H1 (cell line): ENCODE results near the gene ENPP5. TPM values are rescaled to one million over a fixed set of nuclear protein-coding genes. Genes with fewer than 3 reads are reported as not detected.

Experiments used
- CTCF ChIA-PET: fragments of 300-600 bp; sonication (Branson Sonifier 250); formaldehyde crosslinking; loops from one replicate; lab custom pipeline; 2021; ENCODE audit not compliant: partially characterized antibody; lab: Charles Lee
- POLR2A ChIA-PET: fragments of 300-600 bp; sonication (Branson Sonifier 250); formaldehyde crosslinking; loops from one replicate; lab custom pipeline; 2021; ENCODE audit warnings: inconsistent platforms; ENCODE audit not compliant: partially characterized antibody; lab: Charles Lee
- DNase-seq, 2 experiments: peaks; one replicate each; pipeline versions ENCODE4 v3.0.0 to v3.0.0-alpha.2; 2010 to 2022; ENCODE audit warnings: low spot score in 2 of 2, low read depth in 1 of 2, mixed read lengths in 1 of 2
- FAIRE-seq: peaks from 2 replicates; lab custom pipeline; 2011; peaks lifted over from hg19 to GRCh38; lab: Jason Lieb, UNC
- H2AFZ ChIP-seq: 2 replicates; pipeline ENCODE4 v1.8.1; 2012; ENCODE audit warnings: low read length, inconsistent platforms
- H2AK5ac ChIP-seq: 2 replicates; pipeline ENCODE4 v1.6.1; 2013; ENCODE audit warnings: low read depth, low read length
- H2BK120ac ChIP-seq: replicated peaks from 2 replicates; pipeline ENCODE3; 2013; ENCODE audit warnings: low read depth, low read length, inconsistent platforms
- H2BK12ac ChIP-seq: 2 replicates; pipeline ENCODE4 v1.6.1; 2013; ENCODE audit warnings: low read depth, low read length
- H2BK15ac ChIP-seq: 2 replicates; pipeline ENCODE4 v1.6.1; 2013; ENCODE audit warnings: low read length
- H2BK20ac ChIP-seq: 2 replicates; pipeline ENCODE4 v1.6.1; 2013; ENCODE audit warnings: low read length
- H2BK5ac ChIP-seq: 2 replicates; pipeline ENCODE4 v1.6.1; 2013; ENCODE audit warnings: low read depth, low read length
- H3K14ac ChIP-seq: 2 replicates; pipeline ENCODE4 v1.6.1; 2013; ENCODE audit warnings: inconsistent platforms; ENCODE audit not compliant: insufficient read length
- H3K18ac ChIP-seq: 2 replicates; pipeline ENCODE4 v1.6.1; 2013; ENCODE audit warnings: low read length; ENCODE audit errors: extremely low read depth
- H3K23ac ChIP-seq: 2 replicates; pipeline ENCODE4 v1.6.1; 2013; ENCODE audit warnings: inconsistent platforms; ENCODE audit not compliant: insufficient read length
- H3K23me2 ChIP-seq: 2 replicates; pipeline ENCODE4 v1.6.1; 2013; ENCODE audit warnings: low read depth, low read length
- H3K27ac ChIP-seq: 2 replicates; pipeline ENCODE4 v1.6.1; 2011; ENCODE audit warnings: low read depth, low read length, inconsistent platforms
- H3K27me3 ChIP-seq, 4 experiments: replicated peaks in 1 of 4; 1 replicate in 1 of 4; 2 replicates in 3 of 4; pipeline versions ENCODE4 v1.6.1 to v1.8.1; 2011 to 2013; ENCODE audit warnings: low read length in 3 of 4, mild to moderate bottlenecking in 3 of 4, inconsistent platforms in 2 of 4, mixed read lengths in 2 of 4, moderate library complexity in 1 of 4; ENCODE audit not compliant: control insufficient read depth in 3 of 4, insufficient read depth in 3 of 4; ENCODE audit errors: extremely low read depth in 1 of 4
- H3K36me3 ChIP-seq, 4 experiments: 2 replicates each; pipeline versions ENCODE4 v1.6.1 to v1.8.1; 2011 to 2013; ENCODE audit warnings: mild to moderate bottlenecking in 4 of 4, low read length in 3 of 4, moderate library complexity in 2 of 4, control low read depth in 1 of 4, inconsistent platforms in 1 of 4; ENCODE audit not compliant: insufficient read depth in 4 of 4, control insufficient read depth in 2 of 4
- H3K4ac ChIP-seq: replicated peaks from 2 replicates; pipeline ENCODE3; 2013; ENCODE audit warnings: low read length, low read depth, mixed read lengths, inconsistent platforms; ENCODE audit not compliant: insufficient read length
- H3K4me1 ChIP-seq, 4 experiments: replicated peaks in 1 of 4; 1 replicate in 1 of 4; 2 replicates in 3 of 4; pipeline versions ENCODE4 v1.6.1 to v1.8.1; 2011 to 2013; ENCODE audit warnings: low read length in 3 of 4, inconsistent platforms in 2 of 4, mixed read lengths in 1 of 4; ENCODE audit not compliant: insufficient read depth in 4 of 4, control insufficient read depth in 3 of 4
- H3K4me2 ChIP-seq, 2 experiments: 2 replicates each; pipeline versions ENCODE4 v1.6.1 to v1.8.1; 2011 to 2013; ENCODE audit warnings: low read depth in 2 of 2, low read length in 2 of 2, control low read depth in 1 of 2, inconsistent platforms in 1 of 2, mild to moderate bottlenecking in 1 of 2; ENCODE audit not compliant: insufficient read depth in 1 of 2
- H3K4me3 ChIP-seq, 4 experiments: fragments of 200-600, 300-600 bp in 1 of 4; sonication (generic), shearing (Covaris generic), sonication (Bioruptor Twin) in 1 of 4; 2 replicates each; pipeline versions ENCODE4 v1.5.1 to v1.8.1; 2011 to 2016; ENCODE audit warnings: low read length in 4 of 4, low read depth in 3 of 4, control low read depth in 2 of 4, inconsistent platforms in 2 of 4, mild to moderate bottlenecking in 2 of 4, mixed read lengths in 1 of 4, moderate library complexity in 1 of 4; ENCODE audit not compliant: insufficient read depth in 2 of 4; ENCODE audit errors: extremely low read depth in 1 of 4
- H3K56ac ChIP-seq: replicated peaks from 2 replicates; pipeline ENCODE3; 2013; ENCODE audit warnings: low read depth, mild to moderate bottlenecking, mixed read lengths, low read length, inconsistent platforms; ENCODE audit not compliant: insufficient read length
- H3K79me1 ChIP-seq: 2 replicates; pipeline ENCODE4 v1.6.1; 2013; ENCODE audit warnings: low read depth, low read length, control low read depth
- H3K79me2 ChIP-seq, 2 experiments: 2 replicates each; pipeline versions ENCODE4 v1.6.1 to v1.8.1; 2012 to 2013; ENCODE audit warnings: low read length in 2 of 2, mild to moderate bottlenecking in 2 of 2, inconsistent platforms in 1 of 2; ENCODE audit not compliant: insufficient read depth in 2 of 2, control insufficient read depth in 1 of 2
- H3K9ac ChIP-seq, 4 experiments: replicated peaks in 1 of 4; 1 replicate in 1 of 4; 2 replicates in 3 of 4; pipeline versions ENCODE4 v1.6.1 to v1.8.1; 2011 to 2013; ENCODE audit warnings: low read depth in 3 of 4, low read length in 3 of 4, control low read depth in 2 of 4, mild to moderate bottlenecking in 2 of 4, moderate library complexity in 2 of 4, inconsistent platforms in 1 of 4; ENCODE audit errors: extremely low read depth in 1 of 4
- H3K9me3 ChIP-seq, 2 experiments: 2 replicates each; pipeline versions ENCODE4 v1.6.1 to v1.8.1; 2012 to 2013; ENCODE audit warnings: mild to moderate bottlenecking in 2 of 2, moderate library complexity in 2 of 2, control low read depth in 1 of 2, inconsistent platforms in 1 of 2, low read depth in 1 of 2, low read length in 1 of 2, mixed read lengths in 1 of 2; ENCODE audit not compliant: insufficient read depth in 2 of 2
- H4K20me1 ChIP-seq, 2 experiments: replicated peaks in 1 of 2; 2 replicates each; pipeline versions ENCODE3 to v1.8.1; 2011 to 2013; ENCODE audit warnings: inconsistent platforms in 2 of 2, low read length in 2 of 2, mild to moderate bottlenecking in 1 of 2; ENCODE audit not compliant: insufficient read depth in 2 of 2, control insufficient read depth in 1 of 2
- H4K5ac ChIP-seq: 2 replicates; pipeline ENCODE4 v1.6.1; 2013; ENCODE audit warnings: low read length, low read depth, mixed read lengths, inconsistent platforms; ENCODE audit not compliant: insufficient read length
- H4K8ac ChIP-seq: 2 replicates; pipeline ENCODE4 v1.8.0; 2013; ENCODE audit warnings: mild to moderate bottlenecking, moderate library complexity, low read length, inconsistent platforms; ENCODE audit not compliant: insufficient read depth; ENCODE audit errors: extremely low read depth
- H4K91ac ChIP-seq: replicated peaks from 2 replicates; pipeline ENCODE3; 2013; ENCODE audit warnings: low read length, mixed read lengths, inconsistent platforms; ENCODE audit not compliant: insufficient read length
- KDM5A ChIP-seq: fragments of 200-600 bp; IDR thresholded peaks from 2 replicates; pipeline ENCODE4 v1.7.1; 2012; ENCODE audit warnings: mild to moderate bottlenecking, low read length, inconsistent platforms, mixed read lengths
- NANOG ChIP-seq: IDR thresholded peaks from 2 replicates; pipeline ENCODE4 v1.6.1; 2011; ENCODE audit warnings: low read length, low read depth, mild to moderate bottlenecking, inconsistent platforms; ENCODE audit not compliant: insufficient read depth, poor library complexity, severe bottlenecking
- NRF1 ChIP-seq: IDR thresholded peaks from 2 replicates; pipeline ENCODE4 v1.6.1; 2011; ENCODE audit warnings: mild to moderate bottlenecking, low read depth, low read length, improper control_type of control experiment
- POLR2AphosphoS5 ChIP-seq: IDR thresholded peaks from 2 replicates; pipeline ENCODE4 v1.6.1; 2011; ENCODE audit warnings: low read depth, low read length
- WGBS, 2 experiments: shearing (Covaris generic) in 1 of 2; methylation state at CpG; one replicate each; pipeline versions ENCODE4 v1.1.6 to v1.1.7; 2013 to 2015; ENCODE audit warnings: low lambda C conversion rate in 2 of 2, mixed read lengths in 2 of 2, inconsistent platforms in 1 of 2, low coverage in 1 of 2, missing lambda C conversion rate in 1 of 2; ENCODE audit not compliant: insufficient replicate concordance in 2 of 2, insufficient coverage in 1 of 2, insufficient read length in 1 of 2; ENCODE audit errors: extremely low coverage in 1 of 2, missing lambda C conversion rate in 1 of 2; 5-methylcytosine and 5-hydroxymethylcytosine counted together
- polyA plus RNA-seq, 7 experiments: library from polyadenylated mRNA; depleted of rRNA in 3 of 7; stranded (reverse) in 5 of 7; unstranded in 2 of 7; fragments of >200 nt in 5 of 7; fragments of 200-250 nt in 2 of 7; gene quantifications; 1 replicate in 5 of 7; 2 replicates in 1 of 7; 4 replicates in 1 of 7; pipeline versions ENCODE4 v1.2.1 to v1.2.3, GENCODE V29; 2011 to 2013; ENCODE audit warnings: missing spikeins in 2 of 7, mixed read lengths in 2 of 7
- total RNA-seq: library from RNA; stranded (reverse); fragmentation: NEBNext Ultra II Directional; extraction: Animal tissue kit (Norgen Biotek cat#: 25700); gene quantifications from 2 replicates; pipeline ENCODE4 v1.2.1, GENCODE V29; 2021

ENPP5 gene
- total and polyA plus RNA-seq, 2 of the 8 experiments (the other 6 are each of a cell fraction or from before 2014, with no cell fraction given) = 5.1 to 7.6 TPM

GRCh38 chr6:46118157-46118556 is 52.6 kb downstream of the ENPP5 start:
- WGBS, 2 experiments = 100% methylated on average over 1 of the region's 1 CpG; no CpG with 5 or more reads in 1 of the 2 experiments

More at GRCh38 chr6:46118157-46118556, 52.6 kb downstream of the ENPP5 start:
- Histone ChIP-seq H3K18ac (no peak overlapping the region), H4K5ac (no peak overlapping the region), H2AK5ac (0 out of 2 replicates have a peak overlapping the region, but pooled peaks have one; percentile 82), H3K27me3 (no peaks in the 10 kb centered on the region), H3K23me2 (peaks cover 2% of the 10 kb centered on the region; the same call in 1 of the 2 replicates), H3K56ac (no peak overlapping the region), H3K36me3 (peaks cover 0 to 3% (median 0%) of the 10 kb centered on the region in 4 experiments; a peak in 1 of 8 replicates), H3K9me3 (peaks cover 5 to 16% of the 10 kb centered on the region in 2 experiments; a peak in 3 of 4 replicates), H2BK5ac (no peak overlapping the region; the same call in 1 of the 2 replicates), H3K79me2 (no peaks in the 10 kb centered on the region), H2BK20ac (no peak overlapping the region), H3K23ac (no peak overlapping the region), H4K20me1 (no peaks in the 10 kb centered on the region), H3K9ac (no peak overlapping the region), H4K8ac (no peak overlapping the region), H3K27ac (no peak overlapping the region), H2AFZ (no peak overlapping the region), H3K79me1 (no peaks in the 10 kb centered on the region), H3K4ac (no peak overlapping the region), H2BK15ac (no peak overlapping the region), H4K91ac (no peak overlapping the region), H2BK12ac (no peak overlapping the region), H3K4me1 (peaks cover 1 to 6% (median 4%) of the 10 kb centered on the region in 4 experiments; a peak in 4 of 7 replicates), H2BK120ac (no peak overlapping the region), H3K14ac (no peak overlapping the region), H3K4me3 (no peak overlapping the region), H3K4me2 (no peak overlapping the region)
- no peak for TF ChIP-seq KDM5A
- TF ChIP-seq NRF1 = no peak
- no peak for TF ChIP-seq POLR2AphosphoS5
- no peak for TF ChIP-seq NANOG
- CTCF ChIA-PET = no interaction called here
- POLR2A ChIA-PET = no interaction called here
- DNase-seq (no peak), FAIRE-seq (no peak)
